ENCODE results near the gene SRGAP1.

- TF ChIP-seq EZH2 (IDR thresholded peaks at IDR 0.05; ENCODE audit: insufficient read depth, poor library complexity, severe bottlenecking): no peak
- no peak for TF ChIP-seq EZH2phosphoT487 (IDR thresholded peaks at IDR 0.05; ENCODE audit: insufficient read depth, low read depth)
Measured at GRCh38 chr12:63893170-63893569, 48.7 kb downstream of the SRGAP1 start.
